Measurements from ENCODE around the gene AMBP.

The AMBP gene

DNA sequence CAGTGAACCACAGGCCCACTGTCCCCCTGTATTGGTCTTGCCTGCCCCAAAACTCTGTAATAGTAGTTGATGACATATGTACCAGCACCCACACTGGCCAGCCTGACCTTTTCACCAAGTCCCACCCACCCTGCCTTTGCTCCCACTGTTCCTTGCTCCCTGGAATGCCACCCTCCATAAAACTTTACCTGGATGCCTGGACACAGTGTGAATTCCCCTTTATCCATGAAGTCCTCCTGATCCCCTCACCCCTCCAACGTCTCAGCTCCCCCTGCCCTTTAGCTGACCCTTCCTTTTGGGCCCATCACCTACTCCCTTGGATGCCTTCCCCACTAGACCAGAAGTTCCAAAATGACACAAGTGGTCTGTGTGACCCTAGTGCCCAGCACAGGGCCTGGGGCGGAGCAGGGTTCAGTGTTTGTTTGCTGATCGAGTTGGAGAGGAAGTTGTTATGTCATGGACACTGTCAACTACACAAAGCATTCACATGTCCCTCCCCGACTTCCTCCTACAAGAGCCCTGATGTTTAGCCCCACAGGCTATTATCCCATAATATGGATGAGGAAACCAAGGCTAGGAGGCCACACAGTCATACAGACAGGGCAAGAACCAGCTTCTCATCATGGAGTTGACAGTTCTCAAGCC lies 16.1 kb downstream of the AMBP start:
- ChIA-PET POLR2A (ENCODE audit: low non-redundant PET) (no interaction called here), CTCF (interaction anchor here (0.5 to 1.3 kb wide), 2 partner anchors 18 to 21 kb away, joined by 3 to 5 read pairs; no protein-coding TSS in a partner anchor)
- DNase-seq (ENCODE audit: low spot score): no peak
- no peak for TF ChIP-seq CTCF (conservative IDR thresholded peaks at IDR 0.05; ENCODE audit: low read depth)
- no peak overlapping the region for H3K27ac ChIP-seq

DNA sequence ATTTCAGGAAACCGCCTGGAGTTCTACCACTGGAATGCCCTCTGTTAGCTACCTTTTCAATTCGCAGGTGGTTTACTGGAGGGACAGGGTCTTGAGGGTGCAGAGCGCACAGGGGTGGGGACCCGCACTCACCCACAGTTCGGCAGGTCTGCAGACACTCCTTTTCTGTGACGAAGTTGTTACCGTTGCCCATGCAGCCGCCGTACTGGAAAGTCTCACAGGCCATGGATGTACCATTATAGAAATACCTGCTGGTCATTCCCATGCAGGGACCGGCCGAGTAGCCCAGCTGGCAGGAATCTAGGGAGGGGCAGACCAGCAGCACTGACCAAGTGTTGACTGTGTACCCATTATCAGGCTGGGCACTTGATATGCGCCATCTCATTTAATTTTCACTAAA lies 16.8 kb downstream of the AMBP start:
- ChIA-PET CTCF (no interaction called here), POLR2A (ENCODE audit: low non-redundant PET) (no interaction called here)
- DNase-seq (ENCODE audit: low spot score): no peak
- H3K27ac ChIP-seq: no peak overlapping the region
- no peak for TF ChIP-seq CTCF (conservative IDR thresholded peaks at IDR 0.05; ENCODE audit: low read depth)

GRCh38 chr9:114060711-114061110 lies 17.4 kb downstream of the AMBP start:
- ChIA-PET POLR2A (ENCODE audit: low non-redundant PET) (no interaction called here), CTCF (interaction anchor here (1.1 kb wide), 1 partner anchor 22 kb away, joined by 7 read pairs; no protein-coding TSS in a partner anchor)

DNA sequence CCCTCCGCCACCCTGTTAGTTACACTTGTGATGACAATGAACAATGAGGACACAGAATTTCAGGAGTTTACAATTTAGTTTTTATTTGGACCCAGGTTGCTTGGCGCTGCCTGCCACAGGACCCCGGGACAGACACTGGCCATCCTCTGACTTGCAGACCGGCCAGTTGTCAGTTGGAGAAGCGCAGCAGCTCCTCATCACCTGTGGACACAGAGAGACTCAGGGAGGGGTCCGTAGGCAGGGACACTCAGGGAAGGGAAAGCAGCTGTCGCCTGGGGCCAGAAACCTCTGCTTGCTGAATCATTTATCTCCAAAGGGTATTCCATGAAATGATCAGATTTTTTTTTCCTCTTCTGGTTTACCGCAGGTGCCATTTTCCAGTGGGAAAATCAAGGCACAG lies 18.0 kb downstream of the AMBP start:
- H3K27ac ChIP-seq: no peak overlapping the region
- ChIA-PET POLR2A (ENCODE audit: low non-redundant PET) (no interaction called here), CTCF (interaction anchor here (1.1 kb wide), 1 partner anchor 22 kb away, joined by 7 read pairs; no protein-coding TSS in a partner anchor)
- no peak for TF ChIP-seq CTCF (conservative IDR thresholded peaks at IDR 0.05; ENCODE audit: low read depth)
- DNase-seq (ENCODE audit: low spot score): no peak

More at GRCh38 chr9:114060711-114061110, 17.4 kb downstream of the AMBP start:
- no peak for DNase-seq (ENCODE audit: low spot score)
- H3K27ac ChIP-seq: no peak overlapping the region
- no peak for TF ChIP-seq CTCF (conservative IDR thresholded peaks at IDR 0.05; ENCODE audit: low read depth)

DNA sequence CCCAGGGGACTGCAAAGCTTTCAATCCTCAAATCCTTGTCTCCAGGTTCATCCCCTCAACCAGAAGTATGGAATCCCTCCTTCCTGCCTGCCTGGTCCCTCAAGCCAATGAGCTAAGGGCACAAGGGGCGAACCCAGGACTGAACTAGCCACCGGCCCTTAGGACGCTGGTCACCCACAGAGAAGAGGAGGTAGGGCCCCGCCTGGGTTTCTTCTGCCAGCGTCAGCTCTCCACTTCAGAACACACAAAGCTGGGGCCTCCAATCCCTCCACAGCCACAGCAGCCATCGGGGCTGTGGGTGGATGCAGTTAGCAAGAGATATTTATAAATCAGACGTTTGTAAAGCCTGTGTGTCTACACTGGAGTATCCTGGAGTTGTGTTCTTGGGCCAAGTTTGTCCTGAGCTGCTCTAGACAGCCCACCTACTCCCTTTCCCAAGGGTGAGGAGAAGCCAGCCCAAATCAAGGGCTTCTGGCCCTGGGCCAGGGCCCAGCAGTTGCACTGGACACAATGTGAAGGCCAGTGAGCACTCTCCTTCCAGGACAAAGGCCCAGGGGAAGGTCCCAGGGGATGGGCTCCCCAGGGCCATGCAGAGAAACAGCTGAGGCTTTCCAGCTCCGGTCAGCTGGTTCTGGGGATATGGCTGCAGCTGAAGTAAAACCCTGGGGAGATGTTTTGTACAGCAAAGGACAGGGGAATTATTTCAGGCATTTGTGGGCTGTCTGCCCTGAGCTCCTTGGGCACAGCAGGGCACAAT lies 18.9 kb downstream of the AMBP start:
- ChIA-PET CTCF (interaction anchor here (0.6 to 1.0 kb wide), 2 partner anchors 24 to 232 kb away, joined by 3 read pairs; no protein-coding TSS in a partner anchor), POLR2A (ENCODE audit: low non-redundant PET) (no interaction called here)
- no peak for TF ChIP-seq CTCF (conservative IDR thresholded peaks at IDR 0.05; ENCODE audit: low read depth)
- no peak overlapping the region for H3K27ac ChIP-seq
- no peak for DNase-seq (ENCODE audit: low spot score)

- POLR2A ChIA-PET (ENCODE audit: low non-redundant PET): no interaction called here
- no peak for DNase-seq (ENCODE audit: low spot score)
- H3K27ac ChIP-seq: no peak overlapping the region
- CTCF ChIA-PET: interaction anchor here (0.6 to 1.5 kb wide), 3 partner anchors 24 to 509 kb away, joined by 3 to 4 read pairs (median 3); no protein-coding TSS in a partner anchor
- no peak for TF ChIP-seq CTCF (conservative IDR thresholded peaks at IDR 0.05; ENCODE audit: low read depth)
Observed at GRCh38 chr9:114058688-114059046, 19.4 kb downstream of the AMBP start.
